HepG2 (cell line): ENCODE data around the gene PLSCR4. TPM values are rescaled to one million over a fixed set of nuclear protein-coding genes. Genes with fewer than 3 reads are reported as not detected.

Experiments
- ATAC-seq: fragments of 200-7000 bp; cut with Tn5 transposase; 3 replicates; pipeline ENCODE4 v1.9.1; 2020; ENCODE audit warnings: mild to moderate bottlenecking, moderate library complexity
- BruUV-seq: library from RNA; stranded (reverse); fragments of 400-500 nt; replicated peaks from 2 replicates; lab custom pipeline; 2021; lab: Mats Ljungman, UMichigan
- CTCF ChIA-PET: fragments of 300-600 bp; formaldehyde crosslinking; extraction: SDS; loops from one replicate; lab custom pipeline; 2021; ENCODE audit warnings: low total read pairs, inconsistent platforms, low intra/inter-chr PET ratio; lab: Yijun Ruan, JAX
- POLR2A ChIA-PET: fragments of 350-600 bp; sonication (Branson Sonifier 250); formaldehyde crosslinking; loops from one replicate; lab custom pipeline; 2020; ENCODE audit warnings: antibody characterized with exemption, inconsistent platforms; lab: Yijun Ruan, JAX
- DNase-seq: peaks from one replicate; pipeline ENCODE4 v3.0.0-alpha.2; 2015; ENCODE audit warnings: low spot score
- FAIRE-seq: peaks from 3 replicates; lab custom pipeline; 2011; peaks lifted over from hg19 to GRCh38; lab: Jason Lieb, UNC
- H2AFZ ChIP-seq: one replicate; pipeline ENCODE4 v1.6.1; 2011; ENCODE audit warnings: low read length, inconsistent platforms
- H3K27ac ChIP-seq: fragments of 300-600 bp; 3 replicates; pipeline ENCODE4 v1.8.0; 2011; ENCODE audit warnings: mixed run types, mild to moderate bottlenecking, mixed read lengths, low read length, inconsistent platforms; ENCODE audit not compliant: insufficient read depth; ENCODE audit errors: extremely low read length
- H3K27me3 ChIP-seq, 2 experiments: fragments of 200-600 bp in 1 of 2; 2 replicates in 1 of 2; 3 replicates in 1 of 2; pipeline versions ENCODE4 v1.6.0 to v1.8.0; 2011; ENCODE audit warnings: low read length in 2 of 2, mild to moderate bottlenecking in 2 of 2, moderate library complexity in 2 of 2, inconsistent platforms in 1 of 2; ENCODE audit not compliant: insufficient read depth in 2 of 2, control insufficient read depth in 1 of 2
- H3K36me3 ChIP-seq, 2 experiments: fragments of 200-600 bp in 1 of 2; replicated peaks in 1 of 2; 2 replicates in 1 of 2; 3 replicates in 1 of 2; pipeline versions ENCODE4 v1.5.1 to v1.8.0; 2011; ENCODE audit warnings: low read length in 2 of 2, inconsistent platforms in 1 of 2; ENCODE audit not compliant: insufficient read depth in 2 of 2, control insufficient read depth in 1 of 2
- H3K4me1 ChIP-seq: 2 replicates; pipeline ENCODE4 v1.5.1; 2012; ENCODE audit warnings: low read length, inconsistent platforms; ENCODE audit not compliant: insufficient read depth
- H3K4me2 ChIP-seq: 2 replicates; pipeline ENCODE4 v1.6.0; 2011; ENCODE audit warnings: low read depth, low read length, inconsistent platforms
- H3K4me3 ChIP-seq, 3 experiments: fragments of 200-600 bp in 1 of 3; sonication (generic), shearing (Covaris generic) in 1 of 3; replicated peaks in 1 of 3; 2 replicates each; pipeline ENCODE4 v1.5.1; 2011 to 2016; ENCODE audit warnings: low read length in 3 of 3, inconsistent platforms in 2 of 3, low read depth in 2 of 3, mild to moderate bottlenecking in 2 of 3, control low read depth in 1 of 3, mixed read lengths in 1 of 3; ENCODE audit not compliant: insufficient read depth in 1 of 3
- H3K79me2 ChIP-seq: one replicate; pipeline ENCODE4 v1.6.1; 2011; ENCODE audit warnings: low read length, inconsistent platforms; ENCODE audit not compliant: insufficient read depth
- H3K9ac ChIP-seq: 2 replicates; pipeline ENCODE4 v1.6.0; 2011; ENCODE audit warnings: mild to moderate bottlenecking, low read depth, low read length, inconsistent platforms; ENCODE audit not compliant: insufficient read depth
- H3K9me3 ChIP-seq: 2 replicates; pipeline ENCODE4 v1.5.1; 2012; ENCODE audit warnings: mild to moderate bottlenecking, low read length
- H4K20me1 ChIP-seq: 2 replicates; pipeline ENCODE4 v1.6.0; 2011; ENCODE audit warnings: inconsistent platforms, mild to moderate bottlenecking, low read length, moderate library complexity; ENCODE audit not compliant: insufficient read depth
- KLF15 ChIP-seq: sonication (generic); formaldehyde crosslinking; IDR thresholded peaks from 2 replicates; pipeline ENCODE4 v1.8.1; 2023; ENCODE audit warnings: borderline replicate concordance, mild to moderate bottlenecking, inconsistent platforms, missing genetic modification reagents, mixed read lengths
- MAF1 ChIP-seq: sonication (generic); formaldehyde crosslinking; IDR thresholded peaks from 2 replicates; pipeline ENCODE4 v1.5.0; 2020; ENCODE audit warnings: missing genetic modification reagents, borderline replicate concordance
- MAFF ChIP-seq: IDR thresholded peaks from 2 replicates; pipeline ENCODE4 v1.6.1; 2011; ENCODE audit warnings: low read depth, low read length, improper control_type of control experiment
- MAFK ChIP-seq, 2 experiments: IDR thresholded peaks in 1 of 2; conservative IDR thresholded peaks in 1 of 2; 2 replicates each; pipeline ENCODE4 v1.6.1; 2011; ENCODE audit warnings: improper control_type of control experiment in 2 of 2, low read length in 2 of 2
- NFIC ChIP-seq: IDR thresholded peaks from 2 replicates; pipeline ENCODE4 v1.6.1; 2012; ENCODE audit warnings: mild to moderate bottlenecking, low read length, inconsistent platforms
- NFKB2 ChIP-seq: sonication (generic); formaldehyde crosslinking; IDR thresholded peaks from 2 replicates; pipeline ENCODE4 v1.4.0; 2020; ENCODE audit warnings: missing genetic modification reagents, borderline replicate concordance
- NONO ChIP-seq, 2 experiments: fragments of 450-650 bp in 1 of 2; sonication (generic) in 1 of 2; formaldehyde crosslinking in 1 of 2; IDR thresholded peaks in 1 of 2; conservative IDR thresholded peaks in 1 of 2; 2 replicates each; pipeline versions ENCODE4 v1.6.1 to v1.8.0; 2017 to 2022; ENCODE audit warnings: mild to moderate bottlenecking in 1 of 2, missing genetic modification reagents in 1 of 2, moderate library complexity in 1 of 2
- POLR2AphosphoS2 ChIP-seq: IDR thresholded peaks from 2 replicates; pipeline ENCODE4 v1.6.1; 2011; ENCODE audit warnings: low read depth, low read length, improper control_type of control experiment
- REL ChIP-seq: sonication (generic); formaldehyde crosslinking; conservative IDR thresholded peaks from 2 replicates; pipeline ENCODE4 v1.8.0; 2022; ENCODE audit warnings: mild to moderate bottlenecking, missing genetic modification reagents, moderate library complexity
- RFXANK ChIP-seq: IDR thresholded peaks from 2 replicates; pipeline ENCODE4 v1.6.1; 2016
- SKI ChIP-seq: fragments of 450-650 bp; IDR thresholded peaks from one replicate; pipeline ENCODE4 v1.6.1; 2018; ENCODE audit warnings: mild to moderate bottlenecking; ENCODE audit not compliant: partially characterized antibody
- ZC3H13 ChIP-seq: sonication (generic); formaldehyde crosslinking; IDR thresholded peaks from 2 replicates; pipeline ENCODE4 v1.8.1; 2023; ENCODE audit warnings: mild to moderate bottlenecking, missing genetic modification reagents, moderate library complexity
- ZNF326 ChIP-seq: sonication (generic); formaldehyde crosslinking; IDR thresholded peaks from 2 replicates; pipeline ENCODE4 v1.4.0; 2020; ENCODE audit warnings: missing genetic modification reagents, borderline replicate concordance
- ZNF788 ChIP-seq: sonication (generic); formaldehyde crosslinking; IDR thresholded peaks from 2 replicates; pipeline ENCODE4 v1.5.0; 2020; ENCODE audit warnings: mild to moderate bottlenecking, missing genetic modification reagents, borderline replicate concordance
- in situ Hi-C: cut with HindIII; loops from 2 replicates; pipeline ENCODE4 v1.10.0; 2017; ENCODE audit warnings: low pct_unique_long_range_greater_than_20kb; ENCODE audit not compliant: extremely low pct_ligation_motif_present
- intact Hi-C: fragments of 100-400 bp; cut with micrococcal nuclease; formaldehyde crosslinking; loops from one replicate; pipeline ENCODE4 v1.10.0; 2022; ENCODE audit not compliant: unreplicated experiment
- polyA plus RNA-seq, 8 experiments: library from polyadenylated mRNA; depleted of rRNA in 3 of 8; stranded (reverse) in 7 of 8; unstranded in 1 of 8; fragments of >200 nt; fragmentation: Illumina TruSeq in 4 of 8; extraction: Trizol in 4 of 8; gene quantifications; 2 replicates each; pipeline versions ENCODE4 v1.2.1 to v1.2.3, GENCODE V29; 2011 to 2016; ENCODE audit warnings: low read depth in 4 of 8, missing spikeins in 1 of 8, mixed read lengths in 1 of 8; ENCODE audit not compliant: insufficient read depth in 1 of 8
- total RNA-seq, 5 experiments: library from RNA; depleted of rRNA; stranded (reverse); fragments of >200 nt; fragmentation: Illumina TruSeq; extraction: Trizol; gene quantifications; 2 replicates each; pipeline ENCODE4 v1.2.3, GENCODE V29; 2016; ENCODE audit warnings: low read depth in 1 of 5
- TF ChIP-seq, protein P1 (sequence below): sonication (generic); formaldehyde crosslinking; IDR thresholded peaks from 2 replicates; pipeline ENCODE4 v1.9.0; 2021; ENCODE audit warnings: missing genetic modification reagents, borderline replicate concordance

The PLSCR4 gene
- total and polyA plus RNA-seq, 2 of the 13 experiments (the other 11 are each of a cell fraction or from before 2014, with no cell fraction given), result 1.5 to 59.0 TPM

DNA sequence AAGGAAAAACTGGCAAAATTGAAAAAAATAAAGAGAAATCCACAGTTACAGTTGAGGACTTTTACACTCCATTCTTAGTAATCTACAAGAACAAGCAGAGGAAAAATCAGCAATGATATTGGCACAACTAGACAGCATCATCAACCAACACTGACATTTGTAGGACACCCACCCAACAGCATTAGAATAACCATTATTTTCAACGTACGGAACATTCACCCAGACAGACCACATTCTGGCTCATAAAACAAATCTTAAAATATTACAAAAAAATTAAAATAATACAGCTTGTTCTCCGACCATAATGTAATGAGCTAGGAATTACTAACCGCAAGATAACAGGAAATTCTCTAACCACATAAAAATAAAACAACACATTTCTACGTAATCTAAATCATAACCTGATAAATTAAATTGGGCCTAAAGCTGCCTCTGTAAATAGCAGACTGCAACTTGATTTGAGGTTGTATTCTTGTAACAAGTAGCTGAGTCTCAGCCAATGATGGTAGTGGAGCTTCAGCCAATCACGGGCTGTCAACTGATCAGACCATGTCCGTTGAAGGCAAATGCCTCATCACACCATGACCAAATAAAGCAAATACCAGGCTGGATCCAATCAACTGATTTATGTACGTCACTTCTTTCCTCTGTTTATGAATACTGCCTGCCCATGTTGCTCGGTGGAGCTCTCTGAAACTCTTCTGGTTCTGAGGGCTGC lies 9.2 kb downstream of the PLSCR4 start (continued):
- TF ChIP-seq POLR2AphosphoS2 (no peak), MAF1 (CRISPR knock-in tag) (no peak), ZNF326 (CRISPR knock-in tag) (no peak)
- TF ChIP-seq, protein P1, sequence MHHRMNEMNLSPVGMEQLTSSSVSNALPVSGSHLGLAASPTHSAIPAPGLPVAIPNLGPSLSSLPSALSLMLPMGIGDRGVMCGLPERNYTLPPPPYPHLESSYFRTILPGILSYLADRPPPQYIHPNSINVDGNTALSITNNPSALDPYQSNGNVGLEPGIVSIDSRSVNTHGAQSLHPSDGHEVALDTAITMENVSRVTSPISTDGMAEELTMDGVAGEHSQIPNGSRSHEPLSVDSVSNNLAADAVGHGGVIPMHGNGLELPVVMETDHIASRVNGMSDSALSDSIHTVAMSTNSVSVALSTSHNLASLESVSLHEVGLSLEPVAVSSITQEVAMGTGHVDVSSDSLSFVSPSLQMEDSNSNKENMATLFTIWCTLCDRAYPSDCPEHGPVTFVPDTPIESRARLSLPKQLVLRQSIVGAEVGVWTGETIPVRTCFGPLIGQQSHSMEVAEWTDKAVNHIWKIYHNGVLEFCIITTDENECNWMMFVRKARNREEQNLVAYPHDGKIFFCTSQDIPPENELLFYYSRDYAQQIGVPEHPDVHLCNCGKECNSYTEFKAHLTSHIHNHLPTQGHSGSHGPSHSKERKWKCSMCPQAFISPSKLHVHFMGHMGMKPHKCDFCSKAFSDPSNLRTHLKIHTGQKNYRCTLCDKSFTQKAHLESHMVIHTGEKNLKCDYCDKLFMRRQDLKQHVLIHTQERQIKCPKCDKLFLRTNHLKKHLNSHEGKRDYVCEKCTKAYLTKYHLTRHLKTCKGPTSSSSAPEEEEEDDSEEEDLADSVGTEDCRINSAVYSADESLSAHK (CRISPR knock-in tag), result no peak

DNA sequence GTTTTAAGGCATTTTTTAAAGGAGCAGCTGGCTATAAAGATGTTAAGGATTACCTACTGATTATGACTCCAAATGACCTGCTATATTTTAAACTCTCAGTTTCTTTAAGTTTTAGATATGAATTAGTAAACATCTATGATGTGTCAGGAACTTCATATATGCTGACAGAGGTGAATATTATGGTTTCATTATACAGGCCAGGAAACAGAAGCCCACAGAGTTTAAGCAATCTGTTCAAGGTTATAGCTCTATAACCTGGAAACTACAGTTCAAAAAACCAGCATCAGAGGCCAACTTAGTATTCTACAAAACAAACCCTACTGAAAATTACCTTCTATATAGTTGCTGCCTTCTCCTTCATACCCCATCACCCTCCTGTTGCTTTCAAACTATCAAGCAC lies 17.4 kb downstream of the PLSCR4 start:
- intact Hi-C loops (no loop called here), in situ Hi-C loops (no loop called here)
- H3K36me3 ChIP-seq, result no peaks in the 10 kb centered on the region
- H3K9me3 ChIP-seq, result peaks cover 20% of the 10 kb centered on the region
- no TSS peak for BruUV-seq
- H3K4me1 ChIP-seq, result no peaks in the 10 kb centered on the region
- H3K4me2 ChIP-seq, result no peak overlapping the region
- FAIRE-seq (no peak), ATAC-seq (no peak), DNase-seq (no peak)
- H4K20me1 ChIP-seq, result no peaks in the 10 kb centered on the region; the same call in 1 of the 2 replicates
- POLR2A ChIA-PET, result interaction anchor here (1.0 kb wide), 1 partner anchor 11 kb away, joined by 3 read pairs; no protein-coding TSS in a partner anchor
- no peaks in the 10 kb centered on the region for H3K79me2 ChIP-seq
- CTCF ChIA-PET, result no interaction called here
- no peaks in the 10 kb centered on the region for H3K27me3 ChIP-seq
- TF ChIP-seq KLF15 (CRISPR knock-in tag), result no peak
- TF ChIP-seq REL (CRISPR knock-in tag), result no peak
- TF ChIP-seq ZNF788 (CRISPR knock-in tag), result no peak
- no peak for TF ChIP-seq NONO (IDR thresholded peaks at IDR 0.05)
- no peak for TF ChIP-seq NONO (CRISPR knock-in tag; conservative IDR thresholded peaks at IDR 0.05)
- TF ChIP-seq MAFK (conservative IDR thresholded peaks at IDR 0.05 in 1 of 2, IDR thresholded peaks at IDR 0.05 in 1 of 2; ENCODE audit: low read length in 2 of 2), result peak; percentile 63 to 78; a peak in 3 of 4 replicates
- no peak for TF ChIP-seq ZC3H13 (CRISPR knock-in tag)
- TF ChIP-seq RFXANK, result no peak
- TF ChIP-seq NFKB2 (CRISPR knock-in tag), result no peak
- no peak for TF ChIP-seq NFIC
- no peak for TF ChIP-seq SKI
- peak; percentile 71 for TF ChIP-seq MAFF
- H3K27ac ChIP-seq, result no peak overlapping the region
- no peak overlapping the region for H3K4me3 ChIP-seq
- H3K9ac ChIP-seq, result no peak overlapping the region
- H2AFZ ChIP-seq, result no peak overlapping the region
